NCI-H1092 (cell line): ENCODE measurements around the gene ZNG1B.
"Not testable (repeated sequence)": the region's sequence is repeated elsewhere in the genome, so short reads cannot be mapped to it uniquely, and the experiment has no call there.

ENCODE experiments used
- DNase-seq: peaks from one replicate; lab custom pipeline; 2025; lab: John Stamatoyannopoulos, UW

Gene ZNG1B

DNA sequence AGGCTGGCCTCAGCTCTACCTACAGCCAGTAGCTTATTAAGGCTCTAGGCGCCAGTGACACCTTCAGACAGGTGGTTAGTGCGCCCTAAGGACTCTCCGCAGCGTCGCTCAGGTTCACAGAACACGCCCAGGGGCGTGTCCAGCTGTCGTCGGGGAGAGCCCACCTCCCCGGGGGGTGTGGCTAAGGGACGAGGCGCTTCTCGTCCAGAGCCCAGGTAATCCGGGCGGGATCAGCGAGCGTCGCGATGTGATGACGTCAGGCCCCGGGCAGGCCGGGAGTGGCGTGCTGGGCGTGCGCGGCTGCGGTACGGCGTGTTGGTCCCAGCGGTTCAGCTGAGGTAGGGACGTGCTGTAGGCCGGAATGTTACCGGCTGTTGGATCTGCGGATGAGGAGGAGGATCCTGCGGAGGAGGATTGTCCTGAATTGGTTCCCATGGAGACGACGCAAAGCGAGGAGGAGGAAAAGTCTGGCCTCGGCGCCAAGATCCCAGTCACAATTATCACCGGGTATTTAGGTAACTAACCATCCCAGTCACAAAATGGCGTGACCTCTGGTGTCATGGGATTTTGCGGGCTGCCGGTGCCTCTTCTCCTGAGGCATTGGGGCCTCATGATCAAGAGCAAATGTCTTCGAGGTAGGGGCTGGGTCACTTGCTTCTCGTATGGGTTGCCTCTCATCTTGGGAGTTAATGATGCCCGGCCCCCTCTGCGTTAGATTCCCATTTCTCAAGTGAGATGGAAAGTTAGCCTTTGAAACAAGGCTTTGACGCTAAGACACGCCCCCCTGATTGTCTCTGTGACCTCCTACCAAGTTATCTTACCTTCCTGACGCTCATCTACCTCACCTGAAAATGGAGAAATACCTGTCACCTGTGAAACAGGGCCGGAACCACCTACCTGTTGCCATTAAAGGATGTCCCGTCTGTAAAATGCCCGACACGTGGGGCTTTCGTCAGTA, at the start of gene ZNG1B:
Gene ZNG1B, plus strand, starts transcription at position 184 of the 958 bp plus-strand sequence. Its CDS starts 178 bp downstream, at position 362.
- not testable (repeated sequence) for DNase-seq

DNA sequence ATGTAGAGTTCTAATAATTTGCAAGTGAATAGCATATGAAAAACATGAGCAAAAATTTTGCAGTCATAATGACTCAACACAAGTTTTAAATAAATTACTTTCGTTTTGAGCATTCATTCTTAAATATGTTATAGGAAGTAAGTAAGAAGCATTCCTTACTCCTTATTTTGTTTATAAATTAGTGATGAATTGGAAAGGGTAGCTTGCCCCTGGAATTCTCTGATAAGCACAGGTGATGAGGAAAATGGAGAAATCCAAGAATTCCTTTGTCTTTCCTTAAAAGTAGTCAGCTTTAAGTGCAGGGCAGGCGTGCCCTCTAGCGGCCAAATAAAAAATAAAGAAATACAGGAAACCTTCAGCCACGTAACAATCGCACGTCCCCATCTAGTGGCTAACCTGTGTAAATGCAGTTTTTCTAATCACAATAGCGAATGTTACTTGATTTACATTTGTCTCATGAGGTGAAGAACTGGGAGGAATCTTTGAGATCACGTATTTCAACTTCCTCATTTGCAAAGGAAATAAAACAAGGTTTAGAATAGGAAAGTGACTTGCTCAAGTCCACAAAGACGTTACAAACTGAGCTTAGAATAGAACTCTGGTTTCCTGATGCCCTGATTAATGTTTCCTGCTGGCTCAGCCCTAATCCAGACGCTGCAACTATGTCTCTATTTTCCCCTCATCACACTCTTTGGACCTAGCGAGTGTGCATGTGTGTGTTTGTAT, 47.2 kb upstream of the ZNG1B start:
- DNase-seq: no peak

- DNase-seq: no peak
Observed at GRCh38 chr2:113391073-113391472, 46.4 kb upstream of the ZNG1B start.

- no peak for DNase-seq
Observed at GRCh38 chr2:113406114-113406513, 31.4 kb upstream of the ZNG1B start.

DNA sequence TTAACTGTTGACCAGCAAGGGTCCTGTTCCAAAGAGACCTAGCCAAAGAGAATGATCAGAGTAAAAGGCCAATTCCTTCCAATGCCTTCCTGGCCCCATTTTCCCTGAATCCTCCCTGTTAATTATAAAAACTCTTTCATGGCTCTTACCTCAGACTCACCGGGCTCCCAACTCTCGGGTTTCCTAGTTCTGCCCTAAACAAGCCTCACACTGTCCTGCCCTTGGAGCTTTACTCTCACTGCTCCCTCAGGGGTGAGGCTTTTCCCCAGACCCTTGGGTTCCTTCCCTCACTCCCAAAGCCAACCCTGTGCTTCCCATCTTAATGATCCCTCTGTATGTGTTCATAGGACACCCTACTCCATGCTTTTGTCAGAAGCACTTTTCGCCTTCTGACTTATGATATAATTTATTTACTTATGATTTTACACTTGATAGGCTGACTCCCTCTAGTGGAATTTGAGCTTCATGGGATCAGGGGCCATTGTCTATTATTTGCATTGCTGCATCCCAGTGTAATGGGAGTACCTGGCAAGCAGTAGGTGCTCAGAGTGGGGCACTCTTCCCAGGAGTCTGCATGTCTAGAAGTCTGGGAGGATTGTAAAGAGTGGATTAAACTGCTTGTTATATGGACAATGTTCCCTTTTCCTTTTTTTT, 29.9 kb upstream of the ZNG1B start:
- no peak for DNase-seq

- not testable (repeated sequence) for DNase-seq
Observed at GRCh38 chr2:113411725-113412352, 25.7 kb upstream of the ZNG1B start.

- DNase-seq: not testable (repeated sequence)
Observed at GRCh38 chr2:113412774-113413173, 24.7 kb upstream of the ZNG1B start.

DNA sequence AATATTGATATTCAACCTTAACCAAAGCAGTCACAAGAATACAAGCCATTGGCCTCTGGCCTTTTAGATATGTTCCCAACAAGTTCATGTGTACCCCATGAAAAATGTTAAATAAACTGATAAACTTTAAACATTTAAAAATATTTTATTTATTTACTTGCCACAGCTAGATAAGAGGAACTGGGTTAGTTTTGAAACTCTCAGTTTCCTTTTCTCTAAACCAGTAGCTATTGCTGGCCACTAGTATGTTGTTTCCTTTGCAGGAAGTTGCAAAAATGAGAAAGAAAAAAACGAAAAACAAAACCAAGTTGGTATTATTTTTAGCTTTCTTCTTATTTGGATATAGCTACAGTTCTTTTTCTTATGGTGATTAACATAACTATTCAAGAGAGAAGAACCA, 5.7 kb upstream of the ZNG1B start:
- not testable (repeated sequence) for DNase-seq

- DNase-seq: not testable (repeated sequence)
Observed at GRCh38 chr2:113433468-113433867, 4.0 kb upstream of the ZNG1B start.

DNA sequence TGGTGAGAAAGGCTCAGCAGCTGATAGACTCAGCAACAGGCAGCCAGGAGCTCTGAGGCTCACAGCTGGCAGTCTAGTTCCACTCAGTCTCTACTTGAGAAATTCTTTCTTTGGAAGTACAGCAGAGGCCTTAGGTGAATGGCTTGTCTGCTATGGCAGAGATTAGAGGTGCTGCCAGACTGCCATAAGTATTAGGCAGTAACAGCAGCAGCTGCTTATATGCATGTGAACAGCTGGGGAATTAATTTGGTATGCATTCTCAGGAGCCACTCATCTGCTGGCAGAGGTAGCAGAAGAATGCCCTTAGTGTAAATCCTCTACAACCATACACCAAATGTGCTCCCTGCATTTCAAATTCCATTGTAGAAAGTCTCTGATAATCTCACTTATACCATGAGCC, 28.3 kb downstream of the ZNG1B start:
- not testable (repeated sequence) for DNase-seq

- not testable (repeated sequence) for DNase-seq
Observed at GRCh38 chr2:113476688-113477368, 39.3 kb downstream of the ZNG1B start.

GRCh38 chr2:113496527-113496926, 59.0 kb downstream of the ZNG1B start:
- not testable (repeated sequence) for DNase-seq

DNA sequence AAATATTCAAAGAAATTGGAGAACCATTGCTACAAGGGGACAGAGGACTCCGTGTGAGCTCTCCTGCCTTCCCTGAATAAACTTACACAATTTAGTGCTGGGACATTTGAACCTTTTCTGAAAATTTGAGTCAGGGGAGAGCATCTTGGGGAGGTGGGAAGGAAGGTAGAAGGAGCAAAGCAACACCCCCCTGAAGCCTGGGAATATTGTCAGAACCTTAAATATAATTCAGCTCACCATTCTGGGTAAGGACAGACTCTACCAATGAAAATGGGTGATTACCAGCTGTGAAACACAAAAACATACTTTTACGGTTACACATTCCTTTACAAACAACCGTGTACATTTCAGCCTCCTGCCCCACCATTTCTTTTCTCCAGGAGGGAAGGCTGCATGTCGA, 60.9 kb downstream of the ZNG1B start, which contains the start of gene FOXD4L1:
Gene FOXD4L1, plus strand, starts transcription at position 301 of the 400 bp plus-strand sequence. CDS start 592 bp downstream, outside the sequence.
- not testable (repeated sequence) for DNase-seq

DNA sequence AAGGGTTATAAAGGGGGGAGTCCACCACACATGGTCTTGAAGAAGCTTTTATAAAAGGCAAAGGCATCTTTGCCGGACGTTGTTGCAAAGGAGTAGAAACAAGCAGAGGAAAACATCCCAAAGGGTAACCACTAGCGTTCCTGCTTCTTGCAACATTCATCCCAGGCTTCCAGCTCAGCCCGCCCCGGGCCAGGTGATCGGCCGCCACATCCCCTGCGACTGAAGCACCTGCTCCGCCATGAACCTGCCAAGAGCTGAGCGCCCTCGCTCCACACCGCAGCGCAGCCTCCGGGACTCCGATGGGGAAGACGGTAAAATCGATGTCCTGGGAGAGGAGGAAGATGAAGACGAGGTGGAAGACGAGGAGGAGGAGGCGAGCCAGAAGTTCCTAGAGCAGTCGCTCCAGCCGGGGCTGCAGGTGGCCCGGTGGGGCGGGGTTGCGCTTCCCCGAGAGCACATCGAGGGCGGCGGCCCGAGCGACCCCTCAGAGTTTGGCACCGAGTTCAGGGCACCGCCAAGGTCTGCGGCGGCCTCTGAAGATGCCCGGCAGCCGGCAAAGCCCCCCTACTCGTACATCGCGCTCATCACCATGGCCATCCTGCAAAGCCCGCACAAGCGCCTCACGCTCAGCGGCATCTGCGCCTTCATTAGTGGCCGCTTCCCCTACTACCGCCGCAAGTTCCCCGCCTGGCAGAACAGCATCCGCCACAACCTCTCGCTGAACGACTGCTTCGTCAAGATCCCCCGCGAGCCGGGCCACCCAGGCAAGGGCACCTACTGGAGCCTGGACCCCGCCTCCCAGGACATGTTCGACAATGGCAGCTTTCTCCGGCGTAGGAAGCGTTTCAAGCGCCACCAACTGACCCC, 61.8 kb downstream of the ZNG1B start:
- DNase-seq: not testable (repeated sequence)

GRCh38 chr2:113499886-113500722, 62.6 kb downstream of the ZNG1B start:
- DNase-seq: not testable (repeated sequence)

DNA sequence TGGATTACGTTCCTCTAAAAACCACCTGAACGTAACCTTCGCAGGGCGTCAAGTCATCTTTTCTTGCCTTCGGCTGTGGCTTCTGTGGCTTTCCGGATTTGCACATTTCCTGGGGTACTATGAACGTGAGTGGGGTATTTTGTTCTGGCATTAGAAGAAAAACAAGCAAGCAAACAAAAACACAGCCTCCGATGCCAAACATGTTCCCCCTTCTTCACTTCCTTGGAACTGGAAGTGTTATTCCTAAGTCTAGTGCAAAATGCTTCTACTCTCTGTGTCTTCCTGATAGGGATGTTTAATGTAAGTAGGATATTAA, 63.2 kb downstream of the ZNG1B start:
- not testable (repeated sequence) for DNase-seq

DNA sequence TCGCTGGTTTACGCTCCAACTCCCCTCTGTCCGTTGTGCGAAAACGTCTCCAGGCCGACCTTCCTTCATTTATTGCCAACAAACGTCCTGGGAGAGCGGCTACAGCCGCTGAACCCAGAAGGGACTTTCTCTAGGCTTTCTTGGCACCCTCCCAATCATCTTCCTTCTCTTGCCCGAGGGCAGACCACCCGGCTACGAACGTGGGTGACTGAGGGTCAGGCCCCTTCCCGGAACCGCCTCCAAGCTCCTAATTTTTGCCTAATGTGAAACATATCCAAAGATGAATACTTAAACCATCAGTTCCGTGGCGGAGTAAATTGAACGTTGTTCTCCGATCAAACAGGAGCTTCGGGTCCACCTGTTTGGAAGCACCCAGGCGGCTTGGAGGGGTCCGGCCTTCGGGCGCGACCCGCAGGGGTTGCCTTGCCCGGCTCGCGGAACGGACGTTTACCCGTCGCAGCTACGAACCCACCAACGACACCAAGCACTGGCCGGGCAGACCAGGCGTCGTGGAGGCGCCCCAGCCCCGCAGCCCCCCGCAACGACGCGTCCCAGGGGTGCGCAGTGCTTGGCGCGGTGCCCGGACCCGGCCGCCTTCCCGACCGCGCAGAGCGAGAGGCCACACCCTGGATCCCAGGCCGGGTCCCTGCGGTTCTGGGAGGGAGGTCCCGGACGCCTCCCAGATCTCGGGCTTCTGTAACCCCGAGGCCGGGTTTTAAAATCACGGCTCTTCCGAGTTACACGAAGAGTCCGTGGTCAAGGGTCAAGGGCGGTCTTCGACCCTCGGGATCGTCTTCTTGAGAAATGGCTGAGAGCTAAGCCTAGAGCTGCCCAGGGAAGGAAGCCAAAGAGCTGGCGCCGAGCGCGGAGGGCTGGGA, 65.0 kb downstream of the ZNG1B start:
- DNase-seq: not testable (repeated sequence)
